ENCODE data around the gene LRP2.

GRCh38 chr2:169110916-169111315, 251.4 kb downstream of the LRP2 start:
- TF ChIP-seq CTCF (IDR thresholded peaks at IDR 0.05; ENCODE audit: poor library complexity): no peak
- no peak for TF ChIP-seq EZH2 (IDR thresholded peaks at IDR 0.05; ENCODE audit: borderline replicate concordance)

Measured in hepatocyte (in vitro differentiated cells).